HepG2 (cell line): ENCODE data around the gene MTHFD1L. TPM values are rescaled to one million over a fixed set of nuclear protein-coding genes. Genes with fewer than 3 reads are reported as not detected.
A peak's percentile ranks its signal among the peaks of the same experiment; 100 is the strongest.

ENCODE experiments used
- ERF ChIP-seq: IDR thresholded peaks from 2 replicates; pipeline ENCODE4 v1.6.1; 2018; ENCODE audit warnings: missing biosample characterization, missing genetic modification reagents
- JDP2 ChIP-seq: sonication (generic); formaldehyde crosslinking; IDR thresholded peaks from 2 replicates; pipeline ENCODE4 v1.8.1; 2022; ENCODE audit warnings: missing genetic modification reagents, borderline replicate concordance
- KDM3A ChIP-seq: IDR thresholded peaks from 2 replicates; pipeline ENCODE4 v1.6.1; 2018; ENCODE audit warnings: low read depth, missing compliant biosample characterization
- MED13 ChIP-seq: sonication (generic); formaldehyde crosslinking; IDR thresholded peaks from 2 replicates; pipeline ENCODE4 v1.5.0; 2020; ENCODE audit warnings: missing genetic modification reagents
- NBN ChIP-seq: fragments of 450-650 bp; conservative IDR thresholded peaks from 2 replicates; pipeline ENCODE4 v1.6.1; 2017
- ONECUT2 ChIP-seq: sonication (generic); formaldehyde crosslinking; IDR thresholded peaks from 2 replicates; pipeline ENCODE4 v1.4.0; 2020; ENCODE audit warnings: missing genetic modification reagents
- PHB2 ChIP-seq: fragments of 450-650 bp; IDR thresholded peaks from 2 replicates; pipeline ENCODE4 v1.6.1; 2018; ENCODE audit not compliant: partially characterized antibody
- PHF8 ChIP-seq: sonication (generic); formaldehyde crosslinking; IDR thresholded peaks from 2 replicates; pipeline ENCODE4 v1.5.0; 2020; ENCODE audit warnings: missing genetic modification reagents
- RAD51 ChIP-seq: fragments of 450-650 bp; IDR thresholded peaks from 2 replicates; pipeline ENCODE4 v1.6.1; 2016; ENCODE audit warnings: borderline replicate concordance
- TBP ChIP-seq: sonication (generic); formaldehyde crosslinking; IDR thresholded peaks from 2 replicates; pipeline ENCODE4 v1.5.0; 2020; ENCODE audit warnings: missing genetic modification reagents
- TEAD3 ChIP-seq: optimal IDR thresholded peaks from 2 replicates; pipeline ENCODE3; 2016; ENCODE audit warnings: borderline replicate concordance
- XBP1 ChIP-seq: sonication (generic); formaldehyde crosslinking; IDR thresholded peaks from 2 replicates; pipeline ENCODE4 v1.5.0; 2020; ENCODE audit warnings: missing genetic modification reagents
- ZBTB1 ChIP-seq: sonication (generic); formaldehyde crosslinking; IDR thresholded peaks from 2 replicates; pipeline ENCODE4 v1.4.0; 2020; ENCODE audit warnings: missing genetic modification reagents, borderline replicate concordance
- ZNF230 ChIP-seq: sonication (generic); formaldehyde crosslinking; IDR thresholded peaks from 2 replicates; pipeline ENCODE4 v1.4.0; 2020; ENCODE audit warnings: mild to moderate bottlenecking, missing genetic modification reagents
- ZNF354B ChIP-seq: sonication (generic); formaldehyde crosslinking; IDR thresholded peaks from 2 replicates; pipeline ENCODE4 v1.8.0; 2022; ENCODE audit warnings: mild to moderate bottlenecking, missing genetic modification reagents
- ZNF430 ChIP-seq: sonication (generic); formaldehyde crosslinking; IDR thresholded peaks from 2 replicates; pipeline ENCODE4 v1.9.0; 2021; ENCODE audit warnings: mild to moderate bottlenecking, missing genetic modification reagents
- ZNF543 ChIP-seq: sonication (generic); formaldehyde crosslinking; IDR thresholded peaks from 2 replicates; pipeline ENCODE4 v1.4.0; 2020; ENCODE audit warnings: mild to moderate bottlenecking, missing genetic modification reagents
- ZNF773 ChIP-seq: sonication (generic); formaldehyde crosslinking; IDR thresholded peaks from 2 replicates; pipeline ENCODE4 v1.4.0; 2020; ENCODE audit warnings: missing genetic modification reagents, borderline replicate concordance
- ZNF883 ChIP-seq: sonication (generic); formaldehyde crosslinking; IDR thresholded peaks from 2 replicates; pipeline ENCODE4 v1.5.1; 2020; ENCODE audit warnings: mild to moderate bottlenecking, missing genetic modification reagents; ENCODE audit errors: not compliant biosample characterization
- polyA plus RNA-seq, 8 experiments: library from polyadenylated mRNA; depleted of rRNA in 3 of 8; stranded (reverse) in 7 of 8; unstranded in 1 of 8; fragments of >200 nt; fragmentation: Illumina TruSeq in 4 of 8; extraction: Trizol in 4 of 8; gene quantifications; 2 replicates each; pipeline versions ENCODE4 v1.2.1 to v1.2.3, GENCODE V29; 2011 to 2016; ENCODE audit warnings: low read depth in 4 of 8, missing spikeins in 1 of 8, mixed read lengths in 1 of 8; ENCODE audit not compliant: insufficient read depth in 1 of 8
- total RNA-seq, 5 experiments: library from RNA; depleted of rRNA; stranded (reverse); fragments of >200 nt; fragmentation: Illumina TruSeq; extraction: Trizol; gene quantifications; 2 replicates each; pipeline ENCODE4 v1.2.3, GENCODE V29; 2016; ENCODE audit warnings: low read depth in 1 of 5
- TF ChIP-seq, protein P1 (sequence below): sonication (generic); formaldehyde crosslinking; IDR thresholded peaks from 2 replicates; pipeline ENCODE4 v1.4.0; 2020; ENCODE audit warnings: mild to moderate bottlenecking, missing genetic modification reagents
- TF ChIP-seq, protein P2 (sequence below): sonication (generic); formaldehyde crosslinking; IDR thresholded peaks from 2 replicates; pipeline ENCODE4 v1.4.0; 2020; ENCODE audit warnings: missing genetic modification reagents
- TF ChIP-seq, protein P3 (sequence below): sonication (generic); formaldehyde crosslinking; IDR thresholded peaks from 2 replicates; pipeline ENCODE4 v1.8.0; 2022; ENCODE audit warnings: mild to moderate bottlenecking, missing genetic modification reagents
- TF ChIP-seq, protein P4 (sequence below): sonication (generic); formaldehyde crosslinking; IDR thresholded peaks from 2 replicates; pipeline ENCODE4 v1.8.0; 2023; ENCODE audit warnings: mild to moderate bottlenecking, missing genetic modification reagents
- TF ChIP-seq, protein P5 (sequence below): sonication (generic); formaldehyde crosslinking; IDR thresholded peaks from 2 replicates; pipeline ENCODE4 v1.4.0; 2020; ENCODE audit warnings: mild to moderate bottlenecking, missing genetic modification reagents, borderline replicate concordance

The MTHFD1L gene
- total and polyA plus RNA-seq, 2 of the 13 experiments (the other 11 are each of a cell fraction or from before 2014, with no cell fraction given): 24.0 to 39.6 TPM

DNA sequence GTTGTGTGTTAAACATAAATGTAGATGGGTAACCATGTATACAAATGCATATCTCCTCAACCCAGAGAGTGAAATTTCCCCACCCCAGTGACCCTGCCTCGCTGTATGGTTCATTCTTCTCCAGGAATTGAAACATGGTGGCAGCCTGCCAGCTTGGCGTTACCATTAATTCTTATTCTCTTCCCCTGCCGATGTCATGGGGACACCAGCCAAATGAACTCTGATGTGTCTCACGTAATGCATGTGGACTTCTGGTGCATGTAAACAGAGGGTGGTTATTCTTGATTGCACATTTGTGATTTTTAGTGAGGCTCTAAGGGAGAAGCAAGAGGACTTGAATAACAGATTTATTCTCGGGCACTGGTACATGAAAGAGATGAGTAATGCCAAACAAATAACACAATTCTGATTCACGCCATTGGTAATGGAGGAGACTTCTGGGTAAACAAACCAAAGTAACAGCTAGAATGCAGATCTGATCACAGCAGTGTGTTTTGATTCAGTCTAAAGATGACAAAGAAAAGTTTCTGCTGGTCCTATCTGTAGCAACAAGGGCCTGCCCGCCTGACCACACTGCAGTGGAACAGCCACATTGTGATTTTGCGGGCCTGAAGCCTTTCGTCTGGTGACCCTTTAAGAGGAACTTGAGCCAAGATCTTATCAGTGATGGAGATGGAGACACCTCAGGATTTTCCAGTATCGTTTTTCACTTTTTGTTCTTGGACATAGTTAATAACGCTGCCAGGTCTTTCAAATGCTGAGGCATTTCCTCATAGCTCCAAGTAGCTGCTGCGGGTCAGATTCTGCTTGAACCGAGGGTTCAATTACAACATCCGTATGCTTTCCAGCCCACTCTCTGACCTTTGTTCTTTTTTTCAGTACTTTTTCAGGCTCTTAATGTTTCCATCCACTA, 202.4 kb downstream of the MTHFD1L start (continued):
- TF ChIP-seq, protein P1, sequence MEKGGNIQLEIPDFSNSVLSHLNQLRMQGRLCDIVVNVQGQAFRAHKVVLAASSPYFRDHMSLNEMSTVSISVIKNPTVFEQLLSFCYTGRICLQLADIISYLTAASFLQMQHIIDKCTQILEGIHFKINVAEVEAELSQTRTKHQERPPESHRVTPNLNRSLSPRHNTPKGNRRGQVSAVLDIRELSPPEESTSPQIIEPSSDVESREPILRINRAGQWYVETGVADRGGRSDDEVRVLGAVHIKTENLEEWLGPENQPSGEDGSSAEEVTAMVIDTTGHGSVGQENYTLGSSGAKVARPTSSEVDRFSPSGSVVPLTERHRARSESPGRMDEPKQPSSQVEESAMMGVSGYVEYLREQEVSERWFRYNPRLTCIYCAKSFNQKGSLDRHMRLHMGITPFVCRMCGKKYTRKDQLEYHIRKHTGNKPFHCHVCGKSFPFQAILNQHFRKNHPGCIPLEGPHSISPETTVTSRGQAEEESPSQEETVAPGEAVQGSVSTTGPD (CRISPR knock-in tag): peak; percentile 95
- TF ChIP-seq TBP (no peak), TEAD3 (peak; percentile 35), ZNF773 (no peak), ZNF883 (CRISPR knock-in tag) (no peak), ZNF430 (CRISPR knock-in tag) (peak; percentile 46; the same call in 1 of the 2 replicates), MED13 (CRISPR knock-in tag) (no peak), NBN (no peak), ZNF354B (CRISPR knock-in tag) (peak; percentile 37; the same call in 1 of the 2 replicates), ZBTB1 (CRISPR knock-in tag) (no peak), PHF8 (peak; percentile 16; the same call in 1 of the 2 replicates), JDP2 (CRISPR knock-in tag) (no peak), KDM3A (CRISPR knock-in tag) (no peak), ONECUT2 (CRISPR knock-in tag) (no peak), ZNF230 (no peak), XBP1 (CRISPR knock-in tag) (no peak), ZNF543 (no peak; the same call in 1 of the 2 replicates), RAD51 (no peak), ERF (CRISPR knock-in tag) (peak; percentile 1), PHB2 (no peak)
- TF ChIP-seq, protein P2, sequence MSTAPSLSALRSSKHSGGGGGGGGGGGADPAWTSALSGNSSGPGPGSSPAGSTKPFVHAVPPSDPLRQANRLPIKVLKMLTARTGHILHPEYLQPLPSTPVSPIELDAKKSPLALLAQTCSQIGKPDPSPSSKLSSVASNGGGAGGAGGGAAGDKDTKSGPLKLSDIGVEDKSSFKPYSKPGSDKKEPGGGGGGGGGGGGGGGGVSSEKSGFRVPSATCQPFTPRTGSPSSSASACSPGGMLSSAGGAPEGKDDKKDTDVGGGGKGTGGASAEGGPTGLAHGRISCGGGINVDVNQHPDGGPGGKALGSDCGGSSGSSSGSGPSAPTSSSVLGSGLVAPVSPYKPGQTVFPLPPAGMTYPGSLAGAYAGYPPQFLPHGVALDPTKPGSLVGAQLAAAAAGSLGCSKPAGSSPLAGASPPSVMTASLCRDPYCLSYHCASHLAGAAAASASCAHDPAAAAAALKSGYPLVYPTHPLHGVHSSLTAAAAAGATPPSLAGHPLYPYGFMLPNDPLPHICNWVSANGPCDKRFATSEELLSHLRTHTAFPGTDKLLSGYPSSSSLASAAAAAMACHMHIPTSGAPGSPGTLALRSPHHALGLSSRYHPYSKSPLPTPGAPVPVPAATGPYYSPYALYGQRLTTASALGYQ (CRISPR knock-in tag): no peak
- TF ChIP-seq, protein P3, sequence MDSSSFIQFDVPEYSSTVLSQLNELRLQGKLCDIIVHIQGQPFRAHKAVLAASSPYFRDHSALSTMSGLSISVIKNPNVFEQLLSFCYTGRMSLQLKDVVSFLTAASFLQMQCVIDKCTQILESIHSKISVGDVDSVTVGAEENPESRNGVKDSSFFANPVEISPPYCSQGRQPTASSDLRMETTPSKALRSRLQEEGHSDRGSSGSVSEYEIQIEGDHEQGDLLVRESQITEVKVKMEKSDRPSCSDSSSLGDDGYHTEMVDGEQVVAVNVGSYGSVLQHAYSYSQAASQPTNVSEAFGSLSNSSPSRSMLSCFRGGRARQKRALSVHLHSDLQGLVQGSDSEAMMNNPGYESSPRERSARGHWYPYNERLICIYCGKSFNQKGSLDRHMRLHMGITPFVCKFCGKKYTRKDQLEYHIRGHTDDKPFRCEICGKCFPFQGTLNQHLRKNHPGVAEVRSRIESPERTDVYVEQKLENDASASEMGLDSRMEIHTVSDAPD (CRISPR knock-in tag): peak; percentile 93
- TF ChIP-seq, protein P4, sequence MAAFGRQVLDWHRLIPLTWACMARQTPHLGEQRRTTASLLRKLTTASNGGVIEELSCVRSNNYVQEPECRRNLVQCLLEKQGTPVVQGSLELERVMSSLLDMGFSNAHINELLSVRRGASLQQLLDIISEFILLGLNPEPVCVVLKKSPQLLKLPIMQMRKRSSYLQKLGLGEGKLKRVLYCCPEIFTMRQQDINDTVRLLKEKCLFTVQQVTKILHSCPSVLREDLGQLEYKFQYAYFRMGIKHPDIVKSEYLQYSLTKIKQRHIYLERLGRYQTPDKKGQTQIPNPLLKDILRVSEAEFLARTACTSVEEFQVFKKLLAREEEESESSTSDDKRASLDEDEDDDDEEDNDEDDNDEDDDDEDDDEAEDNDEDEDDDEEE (CRISPR knock-in tag): no peak
- TF ChIP-seq, protein P5, sequence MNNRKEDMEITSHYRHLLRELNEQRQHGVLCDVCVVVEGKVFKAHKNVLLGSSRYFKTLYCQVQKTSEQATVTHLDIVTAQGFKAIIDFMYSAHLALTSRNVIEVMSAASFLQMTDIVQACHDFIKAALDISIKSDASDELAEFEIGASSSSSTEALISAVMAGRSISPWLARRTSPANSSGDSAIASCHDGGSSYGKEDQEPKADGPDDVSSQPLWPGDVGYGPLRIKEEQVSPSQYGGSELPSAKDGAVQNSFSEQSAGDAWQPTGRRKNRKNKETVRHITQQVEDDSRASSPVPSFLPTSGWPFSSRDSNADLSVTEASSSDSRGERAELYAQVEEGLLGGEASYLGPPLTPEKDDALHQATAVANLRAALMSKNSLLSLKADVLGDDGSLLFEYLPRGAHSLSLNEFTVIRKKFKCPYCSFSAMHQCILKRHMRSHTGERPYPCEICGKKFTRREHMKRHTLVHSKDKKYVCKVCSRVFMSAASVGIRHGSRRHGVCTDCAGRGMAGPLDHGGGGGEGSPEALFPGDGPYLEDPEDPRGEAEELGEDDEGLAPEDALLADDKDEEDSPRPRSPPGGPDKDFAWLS (CRISPR knock-in tag): no peak
